Skeletal muscle cell (primary cell): Measurements from ENCODE around the gene CCBE1.
"Not testable (repeated sequence)": the region's sequence is repeated elsewhere in the genome, so short reads cannot be mapped to it uniquely, and the experiment has no call there.

Source experiments
- DNase-seq: peaks from one replicate; pipeline ENCODE4 v3.0.0-alpha.2; 2010; ENCODE audit warnings: low read depth
- H3K4me3 ChIP-seq: 2 replicates; pipeline ENCODE4 v1.5.1; 2011; ENCODE audit warnings: low read depth, mild to moderate bottlenecking, control low read depth, low read length, moderate library complexity

CCBE1 gene

GRCh38 chr18:59690186-59690982, 6.8 kb downstream of the CCBE1 start:
- H3K4me3 ChIP-seq: no peak overlapping the region
- no peak for DNase-seq

DNA sequence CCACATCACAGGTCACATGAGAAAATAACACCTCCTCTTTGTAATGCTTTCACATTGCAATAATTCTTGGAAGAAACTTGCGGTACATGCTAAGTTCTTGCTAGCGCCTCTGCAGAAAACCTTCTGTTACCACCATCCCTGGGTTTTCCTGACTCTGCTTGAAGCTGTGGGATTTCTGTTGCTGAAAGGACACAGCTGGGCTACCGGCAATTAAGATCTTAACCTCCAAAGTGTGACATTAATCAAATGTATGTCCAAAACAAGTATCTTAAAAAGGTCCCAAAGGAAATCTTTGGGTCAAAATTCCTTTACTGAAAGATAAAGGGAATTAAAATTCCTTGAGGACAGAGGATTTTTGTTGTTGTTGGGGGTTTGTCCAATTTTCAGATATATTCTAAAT, 7.5 kb downstream of the CCBE1 start:
- no peak overlapping the region for H3K4me3 ChIP-seq
- no peak for DNase-seq

- DNase-seq: no peak
- H3K4me3 ChIP-seq: no peak overlapping the region
These were observed 11.0 kb downstream of the CCBE1 start for GRCh38 chr18:59686260-59686659.

- H3K4me3 ChIP-seq: no peak overlapping the region
- DNase-seq: no peak
These were observed 11.7 kb downstream of the CCBE1 start for GRCh38 chr18:59685501-59685900.

DNA sequence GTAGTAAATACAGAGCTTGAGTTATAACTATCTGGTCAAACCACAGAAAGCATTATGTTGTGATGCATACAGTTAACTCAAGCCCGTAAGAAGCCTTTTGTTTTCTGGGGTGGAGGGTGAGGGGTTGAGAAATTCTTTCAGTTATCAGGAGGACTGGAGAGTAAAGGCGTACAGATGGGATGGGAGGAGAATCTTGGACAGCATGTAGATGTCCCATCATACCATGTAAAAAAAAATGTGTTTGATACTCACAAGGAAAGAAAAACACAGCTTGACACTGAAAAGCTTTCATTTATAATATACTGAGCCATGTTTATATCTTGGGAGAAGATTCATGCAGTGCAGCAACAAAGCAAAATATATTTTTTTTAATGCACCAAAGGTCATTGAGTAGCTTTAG, 12.4 kb downstream of the CCBE1 start:
- no peak for DNase-seq
- H3K4me3 ChIP-seq: no peak overlapping the region

- no peak overlapping the region for H3K4me3 ChIP-seq
- DNase-seq: no peak
These were observed 15.7 kb downstream of the CCBE1 start for GRCh38 chr18:59681521-59682004.

DNA sequence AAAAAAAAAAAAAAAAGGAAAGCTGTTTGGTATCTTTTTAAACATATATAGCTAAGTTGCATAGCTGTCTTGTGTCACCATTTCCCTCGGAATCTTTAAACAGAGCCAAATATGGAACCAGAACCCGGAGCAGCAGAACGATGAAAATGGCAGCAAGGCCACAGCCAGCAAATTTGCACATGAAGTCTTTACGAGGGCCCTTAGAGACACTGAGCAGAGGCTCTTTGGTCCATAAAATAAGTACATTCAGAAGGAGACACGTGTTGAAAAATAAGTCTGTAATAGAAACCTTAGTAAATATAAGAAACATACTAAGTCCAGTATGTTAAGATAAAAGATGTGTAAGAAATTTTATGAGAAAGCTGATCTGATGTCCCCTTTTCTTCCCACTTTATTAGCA, 16.2 kb downstream of the CCBE1 start:
- DNase-seq: no peak
- no peak overlapping the region for H3K4me3 ChIP-seq

DNA sequence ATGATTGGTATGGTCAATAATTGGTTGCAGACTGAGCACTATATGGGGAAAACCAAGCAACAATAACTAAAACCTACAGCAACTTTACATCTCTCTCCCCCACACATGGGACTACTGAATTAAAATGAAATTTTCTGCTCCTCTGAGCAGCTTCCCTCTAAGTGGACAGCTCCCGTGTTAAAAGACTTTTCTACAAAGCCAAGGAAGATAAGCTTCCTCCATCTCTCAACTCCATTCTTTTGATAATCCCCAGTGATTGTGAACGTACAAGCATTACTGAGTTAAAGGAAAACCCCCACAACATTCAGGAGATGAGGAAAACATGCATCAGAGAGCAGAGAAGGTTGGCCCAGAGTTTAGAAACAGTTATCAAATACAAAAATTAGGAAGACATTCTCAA, 21.9 kb downstream of the CCBE1 start:
- no peak for DNase-seq
- H3K4me3 ChIP-seq: no peak overlapping the region

DNA sequence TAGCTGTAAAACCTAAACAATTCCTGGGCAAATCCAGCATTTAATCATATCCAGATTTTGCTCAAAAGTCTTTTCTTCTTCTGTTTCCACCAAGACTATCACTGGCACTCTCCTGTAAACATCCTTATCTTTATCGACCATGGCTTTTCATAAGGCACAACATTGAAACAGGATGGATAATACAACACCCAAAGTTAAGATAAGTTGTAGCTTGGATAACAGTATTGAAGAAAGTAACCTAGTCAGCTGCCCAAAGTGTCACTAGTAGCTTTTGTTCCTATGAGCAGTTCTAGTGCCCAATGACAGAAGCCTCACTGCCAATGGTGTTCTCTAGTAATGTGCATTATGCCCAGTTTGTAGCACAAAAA, 22.3 kb downstream of the CCBE1 start:
- DNase-seq: no peak
- H3K4me3 ChIP-seq: no peak overlapping the region

- no peak overlapping the region for H3K4me3 ChIP-seq
- DNase-seq: no peak
These were observed 22.9 kb downstream of the CCBE1 start for GRCh38 chr18:59674186-59674902.

DNA sequence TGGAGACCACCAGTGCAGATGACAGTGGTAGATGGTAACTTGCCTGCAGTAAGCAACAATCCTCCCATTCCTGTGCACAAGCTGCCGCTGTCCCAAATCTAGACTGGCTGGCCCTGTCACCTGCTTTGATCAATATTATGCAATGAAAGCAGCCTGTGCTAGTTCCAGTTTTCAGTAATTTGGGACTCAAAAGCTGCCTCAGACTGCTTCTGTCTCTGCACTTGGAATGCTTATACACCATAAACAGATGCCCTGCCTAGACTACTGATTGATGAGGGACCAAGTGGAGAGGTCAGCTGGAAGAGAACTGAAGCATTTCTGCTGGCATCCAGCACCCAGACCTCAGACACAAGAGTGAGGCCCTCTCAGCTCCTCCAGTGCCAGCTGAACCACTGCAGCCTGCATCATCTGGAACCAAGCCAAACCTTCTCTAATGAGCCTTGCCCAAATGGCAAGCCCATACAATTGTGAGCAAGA, 24.9 kb downstream of the CCBE1 start:
- no peak overlapping the region for H3K4me3 ChIP-seq
- peak; percentile 46 for DNase-seq

GRCh38 chr18:59671551-59671950, 25.7 kb downstream of the CCBE1 start:
- no peak overlapping the region for H3K4me3 ChIP-seq
- DNase-seq: no peak

GRCh38 chr18:59669872-59670657, 27.2 kb downstream of the CCBE1 start:
- H3K4me3 ChIP-seq: no peak overlapping the region
- DNase-seq: peak; percentile 46

DNA sequence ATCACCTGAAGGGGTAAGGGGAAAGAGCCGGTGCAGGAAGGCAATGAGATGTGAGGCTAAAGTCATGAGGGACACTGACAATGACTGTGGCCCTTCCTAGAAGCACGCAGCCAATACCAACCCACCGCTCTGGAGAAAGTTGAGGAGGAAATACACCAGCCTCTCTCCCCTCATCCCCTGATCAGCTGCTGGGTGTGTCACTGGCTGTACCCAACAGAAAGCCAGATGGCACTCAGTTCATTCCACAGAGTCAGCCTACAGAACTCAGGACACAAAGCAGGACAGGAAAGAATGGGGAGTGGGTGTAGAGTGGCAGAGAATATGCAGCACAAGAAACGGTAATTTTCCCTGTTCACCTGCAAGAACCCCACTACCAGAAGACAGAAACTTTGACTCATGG, 29.7 kb downstream of the CCBE1 start:
- no peak for DNase-seq
- H3K4me3 ChIP-seq: no peak overlapping the region

- peak overlapping the region; percentile 37 for H3K4me3 ChIP-seq
- DNase-seq: not testable (repeated sequence)
These were observed 31.2 kb downstream of the CCBE1 start for GRCh38 chr18:59666007-59666402.

DNA sequence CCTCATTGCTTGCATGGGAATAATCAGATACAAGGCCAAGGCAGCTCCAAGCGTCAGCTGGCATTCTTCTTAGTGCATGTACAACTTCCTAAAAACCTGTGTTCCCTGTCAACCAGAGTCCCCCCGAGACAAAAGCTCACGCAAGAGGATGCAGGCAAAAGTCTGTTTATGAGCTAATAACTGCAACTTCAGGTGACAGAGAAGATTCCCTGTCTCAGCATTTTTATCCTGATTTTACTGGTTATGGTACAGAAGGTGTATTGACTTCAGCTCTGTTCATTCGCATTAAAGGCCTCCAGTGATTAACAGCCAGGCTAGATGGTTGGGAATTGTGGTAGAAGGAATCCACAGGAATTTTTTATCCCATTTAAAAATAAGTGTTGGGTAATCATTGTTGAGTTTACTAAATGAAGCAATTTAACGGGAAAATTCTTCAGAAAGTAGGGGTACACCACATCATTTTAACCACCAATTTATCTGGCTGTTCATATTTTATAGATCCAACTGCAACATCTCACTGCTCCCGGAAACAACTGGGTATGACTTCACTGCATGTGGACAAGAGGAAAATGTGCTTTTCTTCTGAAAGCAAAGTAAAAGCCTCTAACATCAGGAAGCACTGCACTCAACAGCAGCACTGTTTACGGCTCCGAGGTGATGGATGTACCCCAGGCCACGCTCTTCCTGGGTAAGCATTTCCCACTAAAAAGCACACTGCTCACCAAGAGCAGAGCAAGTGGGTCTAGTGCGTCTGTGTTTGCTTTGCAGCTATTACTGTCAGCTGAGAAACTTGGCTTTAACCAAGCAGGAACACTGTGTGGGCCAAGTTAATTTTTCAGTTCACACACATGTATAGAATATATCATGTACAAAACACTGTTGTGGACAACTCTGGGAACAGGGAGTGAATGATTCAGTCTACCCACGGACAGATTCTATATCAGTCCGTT, 31.9 kb downstream of the CCBE1 start:
- H3K4me3 ChIP-seq: peak overlapping the region; percentile 37
- no peak for DNase-seq

DNA sequence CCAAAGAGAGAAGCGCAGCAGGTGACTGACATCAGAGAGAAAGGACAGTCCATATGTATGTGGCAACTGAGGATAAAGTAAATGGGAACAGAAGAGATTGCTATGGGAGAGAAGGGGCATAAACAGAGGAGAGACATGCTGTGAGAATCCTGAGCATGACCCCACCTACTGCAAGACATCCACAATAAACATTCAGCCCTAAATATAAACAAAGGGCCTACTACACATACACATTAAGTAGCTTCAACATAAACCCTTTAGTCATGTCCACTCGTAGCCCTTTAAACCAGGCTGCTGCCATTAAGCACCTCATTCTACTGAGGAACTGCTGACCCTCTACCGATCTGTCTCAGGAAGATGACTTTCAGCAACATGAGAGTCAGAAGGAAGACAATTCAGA, 32.9 kb downstream of the CCBE1 start:
- no peak for DNase-seq
- no peak overlapping the region for H3K4me3 ChIP-seq

DNA sequence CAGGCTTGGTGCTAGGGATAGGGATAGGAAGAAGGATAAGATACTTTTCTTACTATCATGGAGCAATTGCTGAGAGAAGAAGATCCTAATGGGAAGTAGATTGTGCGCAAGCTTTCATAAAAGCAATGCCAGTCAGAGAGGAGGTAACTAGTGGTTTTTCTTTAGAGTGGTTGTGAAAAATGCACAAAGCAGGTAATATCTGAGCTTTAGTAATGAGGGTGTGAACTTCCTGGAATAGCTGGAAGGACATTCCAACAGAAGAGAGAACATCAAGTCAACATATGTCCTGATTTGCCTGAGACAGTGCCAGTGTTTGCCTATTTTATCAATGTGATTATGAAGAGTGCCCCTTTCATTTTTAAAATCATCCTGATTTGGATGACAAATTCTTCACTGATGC, 34.1 kb downstream of the CCBE1 start:
- DNase-seq: no peak
- H3K4me3 ChIP-seq: no peak overlapping the region
